ENCODE results near the gene ST3GAL5.
"Not testable (repeated sequence)": the region's sequence is repeated elsewhere in the genome, so short reads cannot be mapped to it uniquely, and the experiment has no call there.

ST3GAL5 gene

DNA sequence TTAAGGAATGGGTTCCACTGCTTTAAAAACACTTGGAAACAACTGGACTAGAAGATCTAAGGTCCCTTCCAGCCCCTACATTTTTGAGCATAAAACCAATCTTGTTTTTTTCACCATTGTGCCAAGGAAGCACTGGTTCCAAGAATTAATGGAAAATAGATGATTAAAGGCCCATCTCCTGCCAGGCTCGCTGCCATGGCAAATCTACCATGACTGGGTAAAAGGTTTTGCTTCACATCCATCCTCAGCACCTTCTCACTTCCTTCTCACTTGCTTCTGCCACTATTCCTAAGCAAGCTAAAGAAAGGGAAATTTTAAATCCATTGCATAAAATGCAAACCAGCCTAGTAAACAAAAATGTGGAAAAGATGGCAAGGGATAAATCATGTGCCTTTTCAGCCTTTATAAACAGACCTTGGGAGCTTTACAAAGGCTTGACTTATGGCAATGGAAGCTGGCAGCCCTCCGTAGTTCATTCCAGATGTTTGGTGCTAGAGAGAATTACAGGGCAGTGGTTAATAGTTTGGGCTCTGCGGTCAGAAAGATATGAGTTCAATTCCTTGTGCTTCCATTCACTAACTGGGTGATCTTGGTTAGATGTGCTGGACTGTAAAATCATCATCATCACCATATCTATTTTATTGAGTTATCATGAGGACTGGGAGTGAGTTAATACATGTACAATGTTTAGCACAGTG lies 27.0 kb upstream of the ST3GAL5 start:
- DNase-seq = no peak

- DNase-seq = no peak
These were observed 26.1 kb upstream of the ST3GAL5 start for GRCh38 chr2:85914922-85915321.

- DNase-seq = no peak
These were observed 25.4 kb upstream of the ST3GAL5 start for GRCh38 chr2:85913884-85914881.

GRCh38 chr2:85911814-85912692 lies 23.3 kb upstream of the ST3GAL5 start:
- DNase-seq = no peak

DNA sequence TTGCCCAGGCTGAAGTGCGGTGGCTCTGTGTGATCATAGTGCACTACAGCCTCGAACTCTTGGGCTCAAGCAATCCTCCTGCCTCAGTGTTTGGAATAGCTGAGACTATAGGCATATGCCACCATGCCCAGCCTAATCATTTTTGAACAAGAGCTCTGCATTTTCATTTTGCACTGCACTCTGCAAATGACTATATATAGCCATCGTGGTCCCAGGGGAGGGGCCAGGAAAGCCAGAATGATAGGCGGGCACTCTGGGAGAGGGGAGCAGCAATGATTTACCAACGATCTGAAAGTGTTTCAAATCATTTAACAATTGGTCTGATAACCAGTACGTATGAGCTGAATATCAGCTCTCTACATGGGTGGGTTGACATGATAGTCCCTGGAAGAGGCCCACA lies 22.3 kb upstream of the ST3GAL5 start:
- DNase-seq = no peak

DNA sequence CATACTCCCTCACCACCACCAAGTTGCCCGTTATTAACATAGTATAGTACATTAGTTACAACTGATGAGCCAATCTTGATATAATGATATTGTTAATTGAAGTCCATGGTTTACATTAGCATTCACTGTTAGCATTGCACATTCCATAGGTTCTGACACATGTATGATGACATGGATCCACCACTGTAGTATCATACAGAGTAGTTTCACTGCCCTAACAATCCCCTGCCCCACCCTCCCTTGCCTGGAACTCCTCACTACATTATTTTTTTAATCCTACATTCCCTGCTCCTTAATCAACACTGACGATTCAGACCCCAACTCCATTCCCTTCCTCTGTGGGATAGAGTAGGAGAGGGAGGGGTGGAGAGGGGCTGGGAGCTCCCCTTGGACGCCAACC lies 20.2 kb upstream of the ST3GAL5 start:
- no peak for DNase-seq

- DNase-seq = no peak
These were observed 19.7 kb upstream of the ST3GAL5 start for GRCh38 chr2:85908506-85908905.

DNA sequence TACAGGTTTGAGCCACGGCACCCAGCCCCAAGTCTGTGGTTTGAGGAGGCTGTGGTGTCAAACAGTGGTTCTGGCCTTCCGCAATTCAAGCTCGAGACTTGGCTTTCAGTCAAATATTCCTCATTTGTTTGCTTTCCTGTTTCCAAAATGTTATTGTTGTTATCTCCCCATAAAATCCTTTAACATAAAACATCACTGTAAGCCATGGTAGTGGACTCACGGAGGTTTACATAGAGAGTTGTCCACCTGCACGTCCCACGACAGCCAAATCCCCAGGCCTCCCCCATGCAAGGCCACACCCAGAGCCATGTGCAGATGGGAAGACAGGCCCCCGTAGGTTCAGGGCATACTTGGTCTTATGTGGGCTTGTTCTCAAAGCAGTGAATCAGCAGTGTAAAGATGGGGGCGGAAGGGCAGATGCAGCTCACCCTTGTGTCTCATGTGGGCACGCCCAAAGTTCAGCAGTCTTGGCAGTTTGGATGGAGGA lies 18.9 kb upstream of the ST3GAL5 start:
- no peak for DNase-seq

- DNase-seq = no peak
These were observed 18.0 kb upstream of the ST3GAL5 start for GRCh38 chr2:85906748-85907147.

- DNase-seq = no peak
These were observed 17.1 kb upstream of the ST3GAL5 start for GRCh38 chr2:85905891-85906290.

- DNase-seq = no peak
These were observed 16.4 kb upstream of the ST3GAL5 start for GRCh38 chr2:85905187-85905666.

GRCh38 chr2:85903849-85904248 lies 15.1 kb upstream of the ST3GAL5 start:
- no peak for DNase-seq

DNA sequence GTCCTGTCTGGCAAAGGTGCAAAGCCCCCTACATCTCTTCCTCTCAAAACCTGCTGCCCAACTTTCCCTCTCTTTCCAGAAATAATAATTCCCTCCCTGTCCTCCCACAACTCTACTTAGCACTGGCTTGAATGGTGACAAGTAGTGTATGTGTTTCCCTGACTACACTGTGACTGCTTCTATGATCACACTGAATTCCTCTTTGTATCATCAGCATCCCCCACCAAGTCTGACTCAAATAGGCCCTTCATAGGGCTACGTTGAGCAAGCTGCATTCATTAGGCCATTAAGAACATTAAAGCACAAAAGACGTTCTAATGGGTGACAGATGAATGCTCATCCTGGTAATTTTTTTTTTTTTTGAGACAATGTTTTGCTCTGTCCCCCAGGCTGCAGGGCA lies 13.7 kb upstream of the ST3GAL5 start:
- no peak for DNase-seq

DNA sequence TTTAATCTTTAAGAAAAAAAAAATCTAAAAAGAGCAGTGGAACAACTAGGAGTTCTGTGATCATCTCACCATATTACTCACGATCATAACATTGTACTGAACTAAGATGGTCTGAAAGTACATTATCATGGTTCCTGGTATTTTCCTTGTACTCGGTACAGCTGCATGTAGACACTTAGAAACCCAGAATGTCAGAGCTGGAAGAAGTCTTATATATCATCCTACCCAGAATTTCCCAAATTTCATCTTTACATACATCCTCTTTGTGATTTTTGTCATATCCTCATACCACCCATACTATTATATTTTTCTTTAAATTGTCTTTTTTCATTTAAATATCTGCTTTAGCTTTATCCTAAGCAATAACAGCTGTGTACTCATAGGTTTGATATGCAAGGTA lies 12.4 kb upstream of the ST3GAL5 start:
- no peak for DNase-seq

DNA sequence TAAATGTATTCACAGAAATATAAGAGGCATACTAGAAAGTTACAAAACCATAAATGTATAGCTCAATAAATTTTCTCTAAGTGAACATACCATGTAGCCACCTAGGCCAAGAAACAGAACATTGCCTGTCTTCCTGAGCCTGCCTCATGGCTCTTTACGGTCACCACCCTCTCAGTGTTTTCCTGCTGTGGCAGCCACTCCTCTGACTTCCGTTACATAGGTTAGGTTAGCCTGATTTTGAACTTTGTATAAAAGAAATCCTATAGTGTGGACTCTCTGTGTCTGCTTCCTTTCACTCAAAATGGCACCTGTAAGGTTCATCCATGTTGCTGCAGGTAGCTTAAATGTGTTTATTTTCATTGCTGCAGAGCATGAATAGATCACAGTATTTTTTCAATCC lies 11.6 kb upstream of the ST3GAL5 start:
- no peak for DNase-seq

DNA sequence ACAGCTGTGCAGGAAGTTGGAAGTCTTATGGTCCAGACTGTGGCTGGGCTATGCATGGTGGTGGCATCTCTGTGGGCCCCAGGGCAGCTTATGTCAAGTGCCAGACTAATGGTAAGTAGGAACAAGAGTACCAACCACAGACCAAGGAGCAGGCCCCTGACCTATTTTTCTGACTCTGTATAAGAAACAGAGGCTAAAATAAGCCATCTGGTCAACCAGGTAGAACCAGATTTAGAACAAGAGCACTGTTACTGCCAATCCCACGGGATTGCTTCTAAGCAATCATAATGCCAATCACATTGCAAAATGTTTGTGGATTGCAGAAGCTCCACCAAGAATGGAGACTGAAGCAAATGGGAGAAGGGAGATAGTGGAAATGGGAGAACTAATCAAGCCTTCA lies 11.1 kb upstream of the ST3GAL5 start:
- no peak for DNase-seq

- no peak for DNase-seq
These were observed 10.5 kb upstream of the ST3GAL5 start for GRCh38 chr2:85899284-85899683.

GRCh38 chr2:85898881-85899280 lies 10.1 kb upstream of the ST3GAL5 start:
- DNase-seq = no peak

GRCh38 chr2:85894554-85895278 lies 5.9 kb upstream of the ST3GAL5 start:
- not testable (repeated sequence) for DNase-seq

GRCh38 chr2:85893428-85894258 lies 4.9 kb upstream of the ST3GAL5 start:
- DNase-seq = no peak

Data from activated CD4-positive, alpha-beta T cell treated with anti-CD3 and anti-CD28 coated beads, Interleukin-2, amount 50 U/mL, for 48 hours (primary cell).